GM23338 (cell line): Measurements from ENCODE around the gene RMND5A. TPM values are rescaled to one million over a fixed set of nuclear protein-coding genes. Genes with fewer than 3 reads are reported as not detected.

Source experiments
- ATAC-seq: fragments of 200-7000 bp; cut with Tn5 transposase; 3 replicates; pipeline ENCODE4 v1.9.1; 2020
- DNase-seq: peaks from one replicate; pipeline ENCODE4 v3.0.0-alpha.2; 2015; ENCODE audit warnings: low spot score
- H2AFZ ChIP-seq: fragments of 200-600 bp; sonication (generic); 2 replicates; pipeline ENCODE4 v1.8.0; 2016; ENCODE audit warnings: antibody characterized with exemption, mild to moderate bottlenecking, moderate library complexity
- H3F3A ChIP-seq: fragments of 200-600 bp; sonication (generic); replicated peaks from 2 replicates; pipeline ENCODE4 v1.8.0; 2017; ENCODE audit warnings: antibody characterized with exemption, mixed run types, low read depth
- H3K27ac ChIP-seq: fragments of 200-600 bp; sonication (generic); 2 replicates; pipeline ENCODE4 v1.6.1; 2016; ENCODE audit warnings: low read depth
- H3K27me3 ChIP-seq: fragments of 200-600 bp; sonication (generic); 2 replicates; pipeline ENCODE4 v1.8.0; 2016; ENCODE audit warnings: mild to moderate bottlenecking, mixed run types, moderate library complexity; ENCODE audit not compliant: insufficient read depth
- H3K36me3 ChIP-seq: fragments of 200-600 bp; sonication (generic); 2 replicates; pipeline ENCODE4 v1.8.0; 2016; ENCODE audit warnings: mild to moderate bottlenecking; ENCODE audit not compliant: insufficient read depth
- H3K4me1 ChIP-seq: fragments of 200-600 bp; sonication (generic); 2 replicates; pipeline ENCODE4 v1.8.0; 2016; ENCODE audit warnings: mild to moderate bottlenecking, moderate library complexity; ENCODE audit not compliant: insufficient read depth
- H3K4me2 ChIP-seq: fragments of 200-600 bp; sonication (generic); 2 replicates; pipeline ENCODE4 v1.7.1; 2017; ENCODE audit warnings: mixed run types
- H3K4me3 ChIP-seq: fragments of 200-600 bp; sonication (generic); 2 replicates; pipeline ENCODE4 v1.6.1; 2016; ENCODE audit warnings: mixed run types
- H3K79me2 ChIP-seq: fragments of 200-600 bp; sonication (generic); replicated peaks from 2 replicates; pipeline ENCODE4 v1.8.0; 2017; ENCODE audit warnings: mild to moderate bottlenecking; ENCODE audit not compliant: insufficient read depth
- H3K9me2 ChIP-seq: fragments of 200-600 bp; sonication (generic); 2 replicates; pipeline ENCODE4 v1.8.0; 2017; ENCODE audit not compliant: insufficient read depth
- H4K20me1 ChIP-seq: fragments of 200-600 bp; sonication (generic); replicated peaks from 2 replicates; pipeline ENCODE4 v1.8.0; 2017; ENCODE audit warnings: mild to moderate bottlenecking; ENCODE audit not compliant: insufficient read depth
- H3K27ac Mint-ChIP-seq: 2 replicates; pipeline ENCODE4 v1.8.0; 2020; ENCODE audit warnings: inconsistent platforms, mild to moderate bottlenecking, moderate library complexity, mixed read lengths
- H3K27me3 Mint-ChIP-seq: 3 replicates; pipeline ENCODE4 v1.8.0; 2022; ENCODE audit warnings: low read depth, mild to moderate bottlenecking, moderate library complexity, mixed read lengths, inconsistent platforms; ENCODE audit not compliant: insufficient read depth, poor library complexity
- H3K36me3 Mint-ChIP-seq: 3 replicates; pipeline ENCODE4 v1.8.0; 2021; ENCODE audit warnings: low read depth, mild to moderate bottlenecking, inconsistent platforms, moderate library complexity, mixed read lengths
- H3K4me1 Mint-ChIP-seq: 3 replicates; pipeline ENCODE4 v1.8.0; 2020; ENCODE audit warnings: mild to moderate bottlenecking, inconsistent platforms, mixed read lengths
- H3K4me3 Mint-ChIP-seq: 3 replicates; pipeline ENCODE4 v1.8.0; 2021; ENCODE audit warnings: moderate library complexity, mild to moderate bottlenecking, inconsistent platforms, mixed read lengths
- H3K9me3 Mint-ChIP-seq: 3 replicates; pipeline ENCODE4 v1.8.0; 2020; ENCODE audit warnings: moderate library complexity, mild to moderate bottlenecking, inconsistent platforms, mixed read lengths
- ETS1 ChIP-seq: IDR thresholded peaks from 2 replicates; pipeline ENCODE4 v1.6.1; 2016; ENCODE audit warnings: antibody characterized with exemption
- POLR2AphosphoS5 ChIP-seq: IDR thresholded peaks from 2 replicates; pipeline ENCODE4 v1.6.1; 2016; ENCODE audit warnings: antibody characterized with exemption, low read depth
- STAT1 ChIP-seq: IDR thresholded peaks from one replicate; pipeline ENCODE4 v1.6.1; 2016; ENCODE audit warnings: antibody characterized with exemption; ENCODE audit not compliant: unreplicated experiment
- ZNF331 ChIP-seq: fragments of 250-450 bp; sonication (Bioruptor Pico); IDR thresholded peaks from 2 replicates; pipeline ENCODE4 v1.5.0; 2020; ENCODE audit warnings: low read depth, mild to moderate bottlenecking, moderate library complexity
- ZNF462 ChIP-seq: fragments of 250-450 bp; sonication (Bioruptor Pico); IDR thresholded peaks from 2 replicates; pipeline ENCODE4 v1.5.0; 2020; ENCODE audit warnings: mild to moderate bottlenecking, moderate library complexity
- polyA plus RNA-seq: library from polyadenylated mRNA; unstranded; fragments of >200 nt; fragmentation: Nextera tagmentation; extraction: Ambion mirVana; gene quantifications from 2 replicates; pipeline ENCODE4 v1.2.1, GENCODE V29; 2016
- total RNA-seq: library from RNA; depleted of rRNA; stranded (reverse); fragments of >200 nt; shearing (Covaris generic); gene quantifications from 2 replicates; pipeline ENCODE4 v1.2.3, GENCODE V29; 2014
- TF ChIP-seq, protein P1 (sequence below): IDR thresholded peaks from one replicate; pipeline ENCODE4 v1.6.1; 2018; ENCODE audit warnings: antibody characterized with exemption; ENCODE audit not compliant: unreplicated experiment
- TF ChIP-seq, protein P2 (sequence below), 2 experiments: fragments of 200-600 bp in 1 of 2; sonication (generic) in 1 of 2; conservative IDR thresholded peaks; 2 replicates each; pipeline versions ENCODE4 v1.5.1 to v1.6.1; 2016 to 2017; ENCODE audit warnings: antibody characterized with exemption in 2 of 2, low read depth in 2 of 2, mild to moderate bottlenecking in 2 of 2, moderate library complexity in 1 of 2

The RMND5A gene
- total and polyA plus RNA-seq, 2 experiments from 2014 or later, result 24.0 to 87.9 TPM

DNA sequence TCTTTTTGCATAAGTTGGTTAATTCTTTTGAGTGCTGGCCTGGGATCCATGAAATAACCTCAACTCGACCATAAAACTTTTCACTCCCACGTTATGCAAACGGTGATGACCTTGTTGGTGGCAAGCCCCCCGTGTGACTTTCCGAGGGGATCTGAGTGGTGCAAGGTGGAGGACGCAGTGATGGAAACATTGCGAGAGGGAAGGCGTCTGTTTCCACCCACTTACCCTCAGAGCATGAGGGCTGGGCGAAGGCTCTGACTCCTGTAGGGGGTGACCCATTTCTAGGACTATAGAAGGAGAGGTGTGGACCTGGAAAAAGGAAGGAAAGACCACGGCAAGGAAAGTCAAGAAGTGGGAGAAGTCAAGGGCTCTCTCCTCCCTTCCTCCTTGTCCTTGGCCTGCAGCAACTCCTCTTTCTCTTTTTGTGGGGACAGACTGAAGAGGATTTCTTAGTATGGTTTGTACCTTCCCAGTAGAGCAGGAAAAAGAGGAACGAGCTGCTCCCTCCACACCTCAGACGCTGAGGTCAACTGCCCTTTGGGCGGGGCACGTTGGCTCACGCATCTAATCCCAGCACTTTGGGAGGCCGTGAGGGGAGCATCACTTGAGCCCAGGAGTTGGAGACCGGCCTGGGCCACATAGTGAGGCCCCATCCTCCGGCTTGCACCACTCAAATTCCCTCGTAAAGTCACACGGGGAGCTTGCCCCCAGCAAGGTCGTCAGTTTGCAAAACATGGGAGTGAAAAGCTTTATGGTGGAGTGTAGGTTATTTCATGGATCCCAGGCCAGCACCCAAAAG is 86.2 kb downstream of the RMND5A start (continued):
- TF ChIP-seq ZNF462 (CRISPR knock-in tag) (no peak), ETS1 (no peak), POLR2AphosphoS5 (no peak)

- H3K27ac Mint-ChIP-seq, result no peak overlapping the region
- TF ChIP-seq ETS1 (no peak), STAT1 (no peak), ZNF331 (CRISPR knock-in tag) (no peak)
- TF ChIP-seq, protein P1, sequence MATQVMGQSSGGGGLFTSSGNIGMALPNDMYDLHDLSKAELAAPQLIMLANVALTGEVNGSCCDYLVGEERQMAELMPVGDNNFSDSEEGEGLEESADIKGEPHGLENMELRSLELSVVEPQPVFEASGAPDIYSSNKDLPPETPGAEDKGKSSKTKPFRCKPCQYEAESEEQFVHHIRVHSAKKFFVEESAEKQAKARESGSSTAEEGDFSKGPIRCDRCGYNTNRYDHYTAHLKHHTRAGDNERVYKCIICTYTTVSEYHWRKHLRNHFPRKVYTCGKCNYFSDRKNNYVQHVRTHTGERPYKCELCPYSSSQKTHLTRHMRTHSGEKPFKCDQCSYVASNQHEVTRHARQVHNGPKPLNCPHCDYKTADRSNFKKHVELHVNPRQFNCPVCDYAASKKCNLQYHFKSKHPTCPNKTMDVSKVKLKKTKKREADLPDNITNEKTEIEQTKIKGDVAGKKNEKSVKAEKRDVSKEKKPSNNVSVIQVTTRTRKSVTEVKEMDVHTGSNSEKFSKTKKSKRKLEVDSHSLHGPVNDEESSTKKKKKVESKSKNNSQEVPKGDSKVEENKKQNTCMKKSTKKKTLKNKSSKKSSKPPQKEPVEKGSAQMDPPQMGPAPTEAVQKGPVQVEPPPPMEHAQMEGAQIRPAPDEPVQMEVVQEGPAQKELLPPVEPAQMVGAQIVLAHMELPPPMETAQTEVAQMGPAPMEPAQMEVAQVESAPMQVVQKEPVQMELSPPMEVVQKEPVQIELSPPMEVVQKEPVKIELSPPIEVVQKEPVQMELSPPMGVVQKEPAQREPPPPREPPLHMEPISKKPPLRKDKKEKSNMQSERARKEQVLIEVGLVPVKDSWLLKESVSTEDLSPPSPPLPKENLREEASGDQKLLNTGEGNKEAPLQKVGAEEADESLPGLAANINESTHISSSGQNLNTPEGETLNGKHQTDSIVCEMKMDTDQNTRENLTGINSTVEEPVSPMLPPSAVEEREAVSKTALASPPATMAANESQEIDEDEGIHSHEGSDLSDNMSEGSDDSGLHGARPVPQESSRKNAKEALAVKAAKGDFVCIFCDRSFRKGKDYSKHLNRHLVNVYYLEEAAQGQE, result no peak
- TF ChIP-seq, protein P2, sequence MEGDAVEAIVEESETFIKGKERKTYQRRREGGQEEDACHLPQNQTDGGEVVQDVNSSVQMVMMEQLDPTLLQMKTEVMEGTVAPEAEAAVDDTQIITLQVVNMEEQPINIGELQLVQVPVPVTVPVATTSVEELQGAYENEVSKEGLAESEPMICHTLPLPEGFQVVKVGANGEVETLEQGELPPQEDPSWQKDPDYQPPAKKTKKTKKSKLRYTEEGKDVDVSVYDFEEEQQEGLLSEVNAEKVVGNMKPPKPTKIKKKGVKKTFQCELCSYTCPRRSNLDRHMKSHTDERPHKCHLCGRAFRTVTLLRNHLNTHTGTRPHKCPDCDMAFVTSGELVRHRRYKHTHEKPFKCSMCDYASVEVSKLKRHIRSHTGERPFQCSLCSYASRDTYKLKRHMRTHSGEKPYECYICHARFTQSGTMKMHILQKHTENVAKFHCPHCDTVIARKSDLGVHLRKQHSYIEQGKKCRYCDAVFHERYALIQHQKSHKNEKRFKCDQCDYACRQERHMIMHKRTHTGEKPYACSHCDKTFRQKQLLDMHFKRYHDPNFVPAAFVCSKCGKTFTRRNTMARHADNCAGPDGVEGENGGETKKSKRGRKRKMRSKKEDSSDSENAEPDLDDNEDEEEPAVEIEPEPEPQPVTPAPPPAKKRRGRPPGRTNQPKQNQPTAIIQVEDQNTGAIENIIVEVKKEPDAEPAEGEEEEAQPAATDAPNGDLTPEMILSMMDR (conservative IDR thresholded peaks at IDR 0.05; ENCODE audit: low read depth in 2 of 2), result no peak
Observed at GRCh38 chr2:86807133-86807467, 87.0 kb downstream of the RMND5A start.

More at GRCh38 chr2:86807133-86807467, 87.0 kb downstream of the RMND5A start:
- Histone ChIP-seq H2AFZ (peak overlapping the region; percentile 99), H3K27ac (no peak overlapping the region), H3K4me1 (peaks cover 7% of the 10 kb centered on the region), H4K20me1 (no peaks in the 10 kb centered on the region), H3K36me3 (no peaks in the 10 kb centered on the region), H3K4me3 (peak overlapping the region; percentile 79), H3K9me2 (no peaks in the 10 kb centered on the region), H3K79me2 (no peaks in the 10 kb centered on the region), H3F3A (0 out of 2 replicates have a peak, but pooled peaks cover 2% of the 10 kb centered on the region), H3K27me3 (peaks cover 36% of the 10 kb centered on the region), H3K4me2 (peak overlapping the region; percentile 89)
- Mint-ChIP-seq H3K4me3 (peak overlapping the region; percentile 85), H3K36me3 (no peaks in the 10 kb centered on the region), H3K9me3 (no peaks in the 10 kb centered on the region), H3K4me1 (peaks cover 9% of the 10 kb centered on the region), H3K27me3 (peaks cover 25% of the 10 kb centered on the region)
- DNase-seq (no peak), ATAC-seq (no peak)
